ENCODE data around the gene SPACA7. TPM values are rescaled to one million over a fixed set of nuclear protein-coding genes. Genes with fewer than 3 reads are reported as not detected.

SPACA7 gene
- total RNA-seq, 4 donors from 2014 or later: not detected

DNA sequence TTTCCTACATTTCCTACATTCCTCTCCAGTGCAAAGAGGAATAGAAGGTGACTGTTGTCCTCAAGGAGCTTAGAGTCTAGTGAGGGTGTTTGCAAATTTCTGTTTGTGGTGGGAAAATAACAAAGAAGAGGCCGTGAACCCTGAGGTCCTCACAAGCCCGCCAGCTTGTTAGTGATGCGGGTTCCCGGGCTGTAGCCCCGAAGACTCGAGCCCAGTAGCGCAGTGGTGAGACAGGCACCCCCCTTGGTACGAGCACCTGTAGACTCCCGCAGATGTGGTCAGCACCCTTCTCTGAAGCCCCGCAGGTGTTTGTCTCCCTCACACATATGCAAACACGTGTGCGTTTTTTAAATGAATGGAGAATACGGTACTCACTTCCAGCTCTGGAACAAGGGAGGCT is 26.5 kb upstream of the SPACA7 start:
- DNase-seq (ENCODE audit: low spot score in 2 of 2): no peak
- no peak overlapping the region for H3K27ac ChIP-seq
- no peak overlapping the region for H3K4me3 ChIP-seq
- no peaks in the 10 kb centered on the region for H3K4me1 ChIP-seq
- TF ChIP-seq CTCF (IDR thresholded peaks at IDR 0.05) (no peak), EP300 (IDR thresholded peaks at IDR 0.05) (no peak), POLR2A (IDR thresholded peaks at IDR 0.05) (no peak)
- no peaks in the 10 kb centered on the region for H3K9me3 ChIP-seq
- WGBS, 2 donors: 66 to 71% methylated on average over 13 of the region's 13 CpGs
- no peaks in the 10 kb centered on the region for H3K36me3 ChIP-seq
- peaks cover 0 to 34% of the 10 kb centered on the region in 2 donors for H3K27me3 ChIP-seq

DNA sequence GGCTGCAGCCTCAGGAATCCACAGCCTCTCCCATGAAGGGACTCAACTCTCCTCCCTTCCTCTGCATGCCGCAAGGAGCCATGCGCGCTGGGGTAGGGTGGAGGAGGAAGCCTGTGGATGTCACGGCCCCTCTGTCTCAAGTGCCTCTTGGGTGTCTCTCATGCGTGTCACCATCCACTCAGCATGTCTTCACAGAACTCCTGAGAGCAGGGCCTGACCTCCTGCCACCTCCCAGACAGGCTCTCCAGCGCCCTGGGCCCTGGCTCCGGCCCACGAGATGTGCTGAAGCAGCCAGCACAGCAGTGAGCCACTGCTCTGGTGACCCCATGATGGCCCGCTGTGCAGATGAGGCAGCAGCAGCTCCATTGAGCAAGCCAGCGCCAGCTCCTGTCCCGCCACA is 25.9 kb upstream of the SPACA7 start:
- TF ChIP-seq EP300 (IDR thresholded peaks at IDR 0.05) (no peak), CTCF (IDR thresholded peaks at IDR 0.05) (no peak), POLR2A (IDR thresholded peaks at IDR 0.05) (no peak)
- peaks cover 0 to 28% of the 10 kb centered on the region in 2 donors for H3K27me3 ChIP-seq
- H3K4me3 ChIP-seq: no peak overlapping the region
- H3K9me3 ChIP-seq: no peaks in the 10 kb centered on the region
- H3K27ac ChIP-seq: no peak overlapping the region
- DNase-seq (ENCODE audit: low spot score in 2 of 2): no peak
- no peaks in the 10 kb centered on the region for H3K36me3 ChIP-seq
- whole genome bisulfite sequencing, 2 donors: 84 to 85% methylated on average over 8 to 11 of the region's 11 CpGs
- no peaks in the 10 kb centered on the region for H3K4me1 ChIP-seq

DNA sequence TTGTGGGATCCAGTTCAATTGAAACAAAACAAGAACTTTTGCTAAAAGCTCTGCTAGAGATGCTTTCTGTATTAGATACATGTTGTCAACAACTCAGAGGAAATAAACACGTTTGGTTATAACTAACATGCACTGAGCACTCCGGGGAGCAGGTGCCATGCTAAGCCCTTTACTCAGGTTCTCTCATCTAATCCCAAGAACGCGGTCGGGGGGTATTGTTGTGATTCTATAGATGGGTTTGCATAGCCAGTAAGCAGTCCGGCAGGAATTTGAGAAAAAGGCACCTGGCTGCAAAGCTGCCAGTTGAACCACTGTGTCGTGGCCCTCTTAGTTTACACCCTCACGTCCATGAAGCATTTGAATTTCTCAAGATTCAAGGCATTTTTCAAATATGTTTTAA is 24.3 kb upstream of the SPACA7 start:
- no peak for DNase-seq (ENCODE audit: low spot score in 2 of 2)
- Histone ChIP-seq H3K27me3 (peaks cover 0 to 13% of the 10 kb centered on the region in 2 donors), H3K9me3 (no peaks in the 10 kb centered on the region), H3K4me3 (no peak overlapping the region), H3K4me1 (no peaks in the 10 kb centered on the region), H3K27ac (no peak overlapping the region), H3K36me3 (no peaks in the 10 kb centered on the region)
- TF ChIP-seq CTCF (IDR thresholded peaks at IDR 0.05) (no peak), POLR2A (IDR thresholded peaks at IDR 0.05) (no peak), EP300 (IDR thresholded peaks at IDR 0.05) (no peak)
- 33 to 35% methylated on average over 8 of the region's 8 CpGs for WGBS, 2 donors

GRCh38 chr13:112353856-112354255 is 22.3 kb upstream of the SPACA7 start:
- H3K4me1 ChIP-seq: no peaks in the 10 kb centered on the region
- no peaks in the 10 kb centered on the region for H3K36me3 ChIP-seq
- no peak overlapping the region for H3K4me3 ChIP-seq
- DNase-seq (ENCODE audit: low spot score in 2 of 2): no peak
- no peaks in the 10 kb centered on the region for H3K9me3 ChIP-seq
- no peak overlapping the region for H3K27ac ChIP-seq
- H3K27me3 ChIP-seq: no peaks in the 10 kb centered on the region
- TF ChIP-seq POLR2A (IDR thresholded peaks at IDR 0.05): no peak
- TF ChIP-seq EP300 (IDR thresholded peaks at IDR 0.05): no peak
- no peak for TF ChIP-seq CTCF (IDR thresholded peaks at IDR 0.05)
- 86 to 92% methylated on average over 9 of the region's 11 CpGs for WGBS, 2 donors

DNA sequence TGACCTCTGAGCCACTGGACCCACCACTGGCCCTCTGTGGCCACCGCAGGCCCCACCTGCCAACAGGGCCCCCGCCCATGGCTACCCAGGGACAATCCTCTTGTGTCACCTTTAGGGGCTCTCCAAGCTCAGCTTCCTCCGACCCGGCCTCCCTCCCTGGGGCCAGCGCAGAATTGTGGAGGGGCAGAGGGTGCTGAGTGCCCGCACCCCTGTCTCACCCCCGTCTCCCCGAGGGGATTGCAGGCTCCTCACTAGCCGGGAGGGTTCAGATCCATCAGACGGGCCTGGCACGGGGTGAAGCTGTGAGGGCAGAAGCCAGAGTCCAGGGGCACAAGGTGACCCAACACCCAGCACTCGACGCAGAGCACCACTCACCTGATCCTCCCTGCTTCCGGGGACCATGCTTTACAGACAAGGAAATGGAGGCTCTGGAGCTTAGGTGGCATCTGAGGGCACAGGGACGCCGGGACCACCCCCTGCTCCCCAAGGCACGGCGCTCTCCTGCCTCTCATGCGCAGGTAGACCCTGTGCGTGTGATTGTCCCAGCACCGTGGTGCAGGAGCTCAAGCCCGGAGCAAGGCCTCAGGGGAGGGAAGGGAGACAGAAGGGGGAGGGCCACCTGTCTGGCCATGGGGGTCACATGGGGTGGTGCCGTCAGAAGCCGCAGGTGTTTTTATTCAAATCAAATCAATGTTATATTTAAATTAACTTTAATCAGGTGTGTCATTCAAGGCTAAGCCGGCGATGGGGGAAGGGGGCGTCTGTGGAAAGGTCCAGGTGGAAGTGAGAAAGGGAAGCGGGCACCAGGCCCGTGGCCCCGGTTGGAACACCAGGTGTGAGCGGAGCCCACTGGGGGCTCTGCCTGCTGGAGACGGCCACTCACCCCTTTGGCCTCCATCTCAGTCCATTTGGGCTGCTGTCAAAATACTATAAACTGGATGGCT is 21.6 kb upstream of the SPACA7 start:
- 87 to 88% methylated on average over 27 to 32 of the region's 32 CpGs for WGBS, 2 donors
- H3K27me3 ChIP-seq: no peaks in the 10 kb centered on the region
- H3K9me3 ChIP-seq: peaks cover 0 to under 1% (median 0%) of the 10 kb centered on the region in 4 donors
- H3K4me3 ChIP-seq: no peak overlapping the region
- no peaks in the 10 kb centered on the region for H3K36me3 ChIP-seq
- no peaks in the 10 kb centered on the region for H3K4me1 ChIP-seq
- TF ChIP-seq CTCF (IDR thresholded peaks at IDR 0.05): no peak
- no peak for TF ChIP-seq POLR2A (IDR thresholded peaks at IDR 0.05)
- no peak for TF ChIP-seq EP300 (IDR thresholded peaks at IDR 0.05)
- H3K27ac ChIP-seq: no peak overlapping the region
- no peak for DNase-seq (ENCODE audit: low spot score in 2 of 2)
